Naive thymus-derived CD8-positive, alpha-beta T cell (primary cell): ENCODE data around the gene PRODH2. TPM values are rescaled to one million over a fixed set of nuclear protein-coding genes. Genes with fewer than 3 reads are reported as not detected.

Experiments
- ATAC-seq, 2 donors: fragments of 150-1000 bp; cut with Tn5 transposase in 1 of 2; sonication (Bioruptor Pico), chemical (Tn5 transposase) in 1 of 2; 1 replicate in 1 of 2; 2 replicates in 1 of 2; pipeline ENCODE4 v1.10.0; 2021; ENCODE audit warnings: mild to moderate bottlenecking in 2 of 2, moderate library complexity in 2 of 2
- POLR2A ChIA-PET: fragments of 350-600 bp; sonication (Branson Sonifier 250); formaldehyde crosslinking; loops from one replicate; lab custom pipeline; 2021; ENCODE audit warnings: antibody characterized with exemption; lab: Charles Lee
- DNase-seq, 10 donors: peaks; one replicate each; pipeline versions ENCODE4 v3.0.0 to v3.0.0-alpha.2; 2020 to 2022
- H3K27ac Mint-ChIP-seq, 10 donors: one replicate each; pipeline ENCODE4 v1.8.0; 2020 to 2022; ENCODE audit warnings: mild to moderate bottlenecking in 10 of 10, mixed read lengths in 10 of 10, moderate library complexity in 4 of 10, inconsistent platforms in 1 of 10
- H3K27me3 Mint-ChIP-seq, 5 donors: one replicate each; pipeline ENCODE4 v1.8.0; 2021 to 2022; ENCODE audit warnings: mixed read lengths in 5 of 5
- H3K36me3 Mint-ChIP-seq, 3 donors: one replicate each; pipeline ENCODE4 v1.8.0; 2020 to 2022; ENCODE audit warnings: mixed read lengths in 3 of 3, mild to moderate bottlenecking in 2 of 3, inconsistent platforms in 1 of 3
- H3K4me1 Mint-ChIP-seq, 4 donors: one replicate each; pipeline ENCODE4 v1.8.0; 2021 to 2022; ENCODE audit warnings: mixed read lengths in 4 of 4
- H3K4me3 Mint-ChIP-seq, 10 donors: one replicate each; pipeline ENCODE4 v1.8.0; 2020 to 2022; ENCODE audit warnings: mild to moderate bottlenecking in 10 of 10, mixed read lengths in 10 of 10, moderate library complexity in 6 of 10, inconsistent platforms in 1 of 10
- H3K9me3 Mint-ChIP-seq, 9 donors: one replicate each; pipeline ENCODE4 v1.8.0; 2020 to 2022; ENCODE audit warnings: mixed read lengths in 9 of 9, mild to moderate bottlenecking in 3 of 9, inconsistent platforms in 1 of 9, moderate library complexity in 1 of 9
- polyA plus RNA-seq, 3 donors: library from polyadenylated mRNA; unstranded; fragments of 300-500 nt; fragmentation: Illumina TruSeq; gene quantifications; one replicate each; pipeline ENCODE4 v1.2.3, GENCODE V29; 2021
- total RNA-seq, 8 experiments: library from RNA in 2 of 8; stranded (reverse) in 2 of 8; gene quantifications; one replicate each; pipeline ENCODE4 v1.2.3 and lab custom pipeline; 2021 to 2026

The PRODH2 gene
- total and polyA plus RNA-seq, 5 experiments from 2014 or later: not detected

DNA sequence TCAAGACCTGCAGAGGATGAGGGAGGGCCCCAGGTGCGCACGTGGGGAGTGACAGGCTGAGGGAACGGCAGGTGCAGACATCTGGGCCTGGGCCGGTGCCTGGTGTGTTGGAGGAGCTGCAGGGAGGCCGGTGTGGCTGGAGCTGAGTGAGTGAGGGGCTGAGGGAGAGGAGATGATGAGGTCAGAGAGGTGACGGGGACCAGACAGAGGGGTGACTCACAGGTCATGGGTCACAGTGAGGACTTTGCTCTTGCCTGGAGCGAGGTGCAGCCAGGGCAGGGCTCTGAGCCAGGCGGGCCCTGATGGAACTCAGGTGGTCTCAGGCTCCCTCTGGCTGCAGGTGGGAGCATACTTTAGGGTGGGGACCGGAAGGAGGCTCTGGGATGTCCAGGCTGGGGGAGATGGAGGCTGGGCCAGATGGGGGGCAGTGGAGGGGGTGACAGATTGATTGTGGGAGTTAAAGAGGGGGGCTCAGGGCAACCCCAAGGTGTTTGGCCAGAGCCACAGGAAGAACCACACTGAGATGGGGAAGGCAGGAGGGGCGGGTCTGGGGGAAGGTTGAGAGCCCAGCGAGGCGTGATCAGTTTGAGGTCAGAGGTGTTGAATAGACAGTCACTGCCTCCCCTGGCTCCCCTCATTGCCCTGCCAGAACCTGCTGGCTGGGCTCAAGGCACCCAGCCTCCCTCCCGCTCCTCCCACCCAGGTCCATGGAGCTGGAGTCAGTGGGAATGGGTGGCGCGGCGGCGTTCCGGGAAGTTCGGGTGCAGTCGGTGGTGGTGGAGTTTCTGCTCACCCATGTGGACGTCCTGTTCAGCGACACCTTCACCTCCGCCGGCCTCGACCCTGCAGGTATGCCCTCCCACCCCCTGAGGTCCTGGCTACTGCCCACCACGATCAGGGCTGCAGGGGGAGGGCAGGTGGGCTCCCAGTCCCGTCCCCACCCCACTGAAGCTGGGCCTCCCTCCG is 28.9 kb downstream of the PRODH2 start:
- ATAC-seq: no peak
- Mint-ChIP-seq H3K27ac (peak overlapping the region in 1 of 10 donors; percentile 56), H3K4me3 (no peak overlapping the region), H3K27me3 (no peaks in the 10 kb centered on the region), H3K4me1 (peaks cover 0 to 4% (median 0%) of the 10 kb centered on the region in 4 donors), H3K36me3 (peaks cover 0 to 2% (median 2%) of the 10 kb centered on the region in 3 donors), H3K9me3 (no peaks in the 10 kb centered on the region)
- POLR2A ChIA-PET: no interaction called here
- DNase-seq: no peak

DNA sequence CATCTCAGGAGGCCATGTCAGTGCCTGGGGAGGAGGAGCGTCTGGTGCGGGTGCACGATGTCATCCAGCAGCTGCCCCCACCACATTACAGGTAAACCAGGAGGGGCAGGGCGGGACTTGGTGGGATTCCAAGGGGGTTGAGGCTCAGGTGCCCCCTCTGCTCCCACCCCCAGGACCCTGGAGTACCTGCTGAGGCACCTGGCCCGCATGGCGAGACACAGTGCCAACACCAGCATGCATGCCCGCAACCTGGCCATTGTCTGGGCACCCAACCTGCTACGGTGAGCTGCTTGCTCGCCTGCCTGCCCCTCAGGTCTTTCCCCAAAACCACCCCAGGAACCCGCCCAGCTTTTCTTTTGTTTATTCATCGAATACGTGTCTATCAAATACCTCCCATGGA is 30.1 kb downstream of the PRODH2 start:
- Mint-ChIP-seq H3K36me3 (peaks cover 0 to 2% (median 2%) of the 10 kb centered on the region in 3 donors), H3K27me3 (no peaks in the 10 kb centered on the region), H3K4me1 (peaks cover 0 to 4% (median 0%) of the 10 kb centered on the region in 4 donors), H3K27ac (no peak overlapping the region), H3K9me3 (no peaks in the 10 kb centered on the region), H3K4me3 (no peak overlapping the region)
- POLR2A ChIA-PET: no interaction called here
- DNase-seq (no peak), ATAC-seq (no peak)

DNA sequence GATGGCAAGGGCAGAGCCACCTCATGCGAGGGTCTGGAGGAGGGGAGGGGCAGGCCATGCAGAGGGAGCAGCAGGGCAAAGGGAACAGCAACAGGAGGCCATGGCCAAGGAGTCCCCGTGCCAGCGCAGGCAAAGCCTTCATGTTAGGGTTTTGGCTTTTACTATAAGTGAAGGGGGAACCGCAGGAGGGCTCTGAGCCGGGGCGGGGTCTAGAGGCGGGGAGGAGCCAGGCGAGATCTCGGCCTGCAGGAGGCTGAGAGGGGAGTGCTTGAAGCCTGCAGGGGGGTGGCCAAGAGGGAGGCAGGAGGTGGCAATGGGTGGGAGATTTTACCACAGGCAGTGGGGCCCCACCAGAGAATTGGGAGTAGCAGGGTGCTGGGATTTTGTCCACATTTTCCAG is 31.0 kb downstream of the PRODH2 start:
- no peaks in the 10 kb centered on the region for H3K27me3 Mint-ChIP-seq
- peaks cover 4 to 8% (median 5%) of the 10 kb centered on the region in 4 donors for H3K4me1 Mint-ChIP-seq
- H3K4me3 Mint-ChIP-seq: no peak overlapping the region
- DNase-seq (no peak), ATAC-seq (no peak)
- H3K9me3 Mint-ChIP-seq: no peaks in the 10 kb centered on the region
- POLR2A ChIA-PET: no interaction called here
- H3K36me3 Mint-ChIP-seq: peaks cover 0 to 2% (median 2%) of the 10 kb centered on the region in 3 donors
- peak overlapping the region in 1 of 10 donors; percentile 37 for H3K27ac Mint-ChIP-seq

DNA sequence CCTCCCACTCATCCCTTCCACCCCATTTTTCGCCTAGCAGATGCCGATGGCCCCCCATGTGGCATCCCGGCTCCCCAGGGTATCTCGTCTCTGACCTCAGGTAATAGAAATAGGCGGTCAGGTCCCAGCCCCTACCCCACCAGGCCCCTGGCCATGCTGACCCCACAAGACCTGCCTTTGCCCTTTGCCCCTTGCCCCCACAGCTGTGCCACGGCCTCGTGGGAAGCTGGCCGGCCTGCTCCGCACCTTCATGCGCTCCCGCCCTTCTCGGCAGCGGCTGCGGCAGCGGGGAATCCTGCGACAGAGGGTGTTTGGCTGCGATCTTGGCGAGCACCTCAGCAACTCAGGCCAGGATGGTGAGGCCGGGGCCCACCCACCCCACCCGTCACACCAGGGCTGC is 31.9 kb downstream of the PRODH2 start:
- no peaks in the 10 kb centered on the region for H3K27me3 Mint-ChIP-seq
- no peak overlapping the region for H3K27ac Mint-ChIP-seq
- peaks cover 0 to 2% (median 2%) of the 10 kb centered on the region in 3 donors for H3K36me3 Mint-ChIP-seq
- DNase-seq (no peak), ATAC-seq (no peak)
- H3K4me3 Mint-ChIP-seq: no peak overlapping the region
- POLR2A ChIA-PET: interaction anchor here (0.6 kb wide), 1 partner anchor 107 kb away, joined by 5 read pairs; no protein-coding TSS in a partner anchor
- H3K4me1 Mint-ChIP-seq: peaks cover 6 to 14% (median 10%) of the 10 kb centered on the region in 4 donors
- no peaks in the 10 kb centered on the region for H3K9me3 Mint-ChIP-seq

DNA sequence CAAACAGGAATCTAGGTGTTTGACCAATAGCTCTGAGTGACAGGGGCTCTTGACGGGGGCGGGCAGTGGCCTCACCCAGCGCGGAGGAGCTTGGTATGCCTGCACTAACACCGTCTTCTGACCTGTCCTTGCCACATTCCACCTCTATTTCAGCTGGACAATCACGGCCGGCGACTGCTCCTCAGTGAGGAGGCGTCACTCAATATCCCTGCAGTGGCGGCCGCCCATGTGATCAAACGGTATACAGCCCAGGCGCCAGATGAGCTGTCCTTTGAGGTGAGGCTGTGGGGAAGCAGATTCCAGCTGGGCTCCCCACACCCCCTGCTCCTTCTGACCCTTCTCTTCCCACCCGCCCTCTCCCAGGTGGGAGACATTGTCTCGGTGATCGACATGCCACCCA is 32.6 kb downstream of the PRODH2 start:
- no peaks in the 10 kb centered on the region for H3K9me3 Mint-ChIP-seq
- H3K4me1 Mint-ChIP-seq: peaks cover 8 to 14% (median 11%) of the 10 kb centered on the region in 4 donors
- peak overlapping the region in 1 of 10 donors; percentile 34 for H3K4me3 Mint-ChIP-seq
- H3K36me3 Mint-ChIP-seq: peaks cover 0 to 2% (median 2%) of the 10 kb centered on the region in 3 donors
- H3K27ac Mint-ChIP-seq: no peak overlapping the region
- no peaks in the 10 kb centered on the region for H3K27me3 Mint-ChIP-seq
- POLR2A ChIA-PET: interaction anchor here (0.6 kb wide), 1 partner anchor 106 kb away, joined by 5 read pairs; no protein-coding TSS in a partner anchor
- DNase-seq (no peak), ATAC-seq (no peak)

DNA sequence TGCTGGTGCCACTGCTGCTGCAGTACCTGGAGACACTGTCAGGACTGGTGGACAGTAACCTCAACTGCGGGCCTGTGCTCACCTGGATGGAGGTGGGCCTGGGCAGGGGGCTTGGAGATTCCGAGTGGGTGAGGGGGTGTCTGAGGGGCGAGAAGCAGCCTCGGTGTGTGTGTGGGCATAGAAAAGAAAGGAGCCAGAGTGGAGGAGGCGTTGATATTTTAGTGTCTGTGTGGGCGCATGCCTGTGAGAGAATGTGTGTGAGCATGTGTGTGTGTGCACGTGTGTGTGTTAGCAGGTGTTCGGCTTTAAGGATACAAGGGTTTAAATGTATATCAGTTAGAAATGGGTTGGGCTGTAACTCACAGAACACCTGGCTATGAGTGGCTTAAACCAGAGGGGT is 33.6 kb downstream of the PRODH2 start:
- DNase-seq: no peak
- ATAC-seq: no peak
- Mint-ChIP-seq H3K4me3 (peak overlapping the region in 1 of 10 donors; percentile 4), H3K4me1 (peaks cover 8 to 23% (median 18%) of the 10 kb centered on the region in 4 donors), H3K27me3 (no peaks in the 10 kb centered on the region), H3K36me3 (peaks cover 0 to 2% (median 2%) of the 10 kb centered on the region in 3 donors), H3K27ac (no peak overlapping the region), H3K9me3 (no peaks in the 10 kb centered on the region)
- POLR2A ChIA-PET: no interaction called here

DNA sequence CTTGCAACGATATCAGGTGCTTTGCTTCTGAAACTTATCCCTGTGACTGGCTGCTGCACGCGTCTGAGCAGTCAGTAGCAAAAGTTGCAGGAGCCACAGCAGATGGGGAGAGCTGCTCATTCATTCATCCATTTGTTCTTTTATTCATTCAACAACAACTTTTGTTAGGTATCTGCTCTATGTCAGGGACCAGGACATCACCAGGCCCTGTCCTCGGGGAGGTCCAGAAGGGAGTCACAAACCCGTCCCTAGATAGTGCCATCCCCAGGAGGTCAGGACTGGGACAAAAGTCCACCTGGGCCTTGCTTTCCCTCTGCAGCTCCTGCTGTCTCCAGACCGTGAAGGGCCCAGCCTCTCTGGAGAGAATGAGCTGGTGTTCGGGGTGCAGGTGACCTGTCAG is 34.7 kb downstream of the PRODH2 start:
- peaks cover 0 to 2% (median 2%) of the 10 kb centered on the region in 3 donors for H3K36me3 Mint-ChIP-seq
- H3K27me3 Mint-ChIP-seq: no peaks in the 10 kb centered on the region
- no peak for ATAC-seq
- peak overlapping the region in 4 of 10 donors; percentile 26 to 73 (median 46) for H3K4me3 Mint-ChIP-seq
- no peak overlapping the region for H3K27ac Mint-ChIP-seq
- POLR2A ChIA-PET: no interaction called here
- DNase-seq: no peak
- H3K4me1 Mint-ChIP-seq: peaks cover 8 to 23% (median 18%) of the 10 kb centered on the region in 4 donors
- H3K9me3 Mint-ChIP-seq: no peaks in the 10 kb centered on the region

DNA sequence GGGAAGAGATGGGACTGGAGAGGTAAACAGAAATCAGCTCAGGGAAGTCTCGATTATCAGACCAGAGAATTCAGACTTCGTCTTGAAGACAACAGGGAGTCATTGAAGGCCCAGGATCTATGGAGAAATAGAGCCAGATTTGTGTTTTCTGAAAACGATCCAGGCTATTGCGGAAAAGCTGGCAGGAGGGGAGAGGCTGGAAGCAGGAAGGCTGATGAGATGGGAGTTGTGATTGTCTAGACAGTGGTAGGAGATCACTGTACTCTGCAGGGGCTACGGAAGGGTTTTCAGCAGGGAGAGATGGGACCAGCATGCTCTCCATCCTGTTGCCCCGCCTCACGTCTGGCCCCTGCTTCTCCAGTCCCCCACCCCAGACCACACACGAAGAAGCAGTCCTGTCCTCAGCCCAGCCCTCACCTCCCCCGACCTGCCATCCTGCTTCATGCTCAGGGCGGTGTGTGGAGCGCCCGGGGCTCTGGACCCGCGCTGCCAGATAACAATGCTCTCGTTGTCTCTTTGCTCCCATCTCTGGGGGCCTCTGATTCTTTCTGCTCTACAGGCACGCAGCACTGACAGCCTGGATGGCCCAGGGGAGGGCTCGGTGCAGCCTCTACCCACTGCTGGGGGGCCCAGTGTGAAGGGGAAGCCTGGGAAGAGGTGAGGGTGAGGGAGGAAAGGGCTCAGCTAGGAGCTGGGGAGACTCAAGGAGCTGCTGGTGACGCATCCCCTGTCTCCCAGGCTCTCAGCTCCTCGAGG is 35.4 kb downstream of the PRODH2 start:
- no peaks in the 10 kb centered on the region for H3K27me3 Mint-ChIP-seq
- peak overlapping the region; percentile 26 to 88 (median 71) for H3K4me3 Mint-ChIP-seq
- no peaks in the 10 kb centered on the region for H3K9me3 Mint-ChIP-seq
- peaks cover 0 to 2% (median 2%) of the 10 kb centered on the region in 3 donors for H3K36me3 Mint-ChIP-seq
- peak overlapping the region in 3 of 10 donors; percentile 5 to 52 (median 18) for H3K27ac Mint-ChIP-seq
- no peak for DNase-seq
- peaks cover 8 to 23% (median 18%) of the 10 kb centered on the region in 4 donors for H3K4me1 Mint-ChIP-seq
- POLR2A ChIA-PET: interaction anchor here (0.6 to 1.0 kb wide), 3 partner anchors 15 to 84 kb away, joined by 3 to 5 read pairs (median 5); partner anchors contain the start of gene IGFLR1
- ATAC-seq: no peak

DNA sequence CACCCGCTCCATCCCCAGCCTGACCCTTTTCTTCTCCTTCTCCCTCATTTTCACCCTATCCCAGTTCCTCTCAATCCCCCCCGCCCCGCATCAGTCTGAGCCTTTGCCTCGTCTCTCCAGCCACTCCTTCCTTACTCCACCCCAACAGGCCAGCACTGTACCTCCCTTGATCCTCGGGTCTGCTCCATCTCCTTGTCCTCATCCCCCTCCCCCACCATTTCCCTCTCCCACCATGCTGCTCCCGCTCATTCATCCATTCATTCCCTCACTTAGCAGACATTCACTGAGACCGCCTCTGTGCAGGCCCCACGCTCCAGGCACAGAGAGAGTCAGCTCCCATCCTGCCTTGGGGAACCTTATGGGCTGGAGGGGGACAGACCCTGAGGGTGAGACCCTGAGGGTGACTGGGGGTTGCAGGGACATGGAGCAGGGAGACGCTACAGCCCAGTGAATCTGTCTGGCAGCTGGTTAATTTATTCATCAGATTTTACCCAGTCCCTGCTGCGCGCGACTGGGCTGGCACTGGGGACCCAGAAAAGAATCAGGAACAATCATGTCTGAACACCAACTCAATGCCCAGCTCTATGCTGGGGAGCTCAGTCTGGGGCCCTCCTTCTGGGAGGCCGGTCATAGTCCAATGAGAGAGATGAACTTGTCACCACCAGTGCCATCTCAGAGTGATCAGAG is 36.4 kb downstream of the PRODH2 start:
- Mint-ChIP-seq H3K4me1 (peaks cover 8 to 23% (median 18%) of the 10 kb centered on the region in 4 donors), H3K27me3 (no peaks in the 10 kb centered on the region), H3K27ac (peak overlapping the region in 2 of 10 donors; percentile 29 to 68), H3K4me3 (peak overlapping the region; percentile 64 to 88 (median 76)), H3K36me3 (peaks cover 0 to 2% (median 2%) of the 10 kb centered on the region in 3 donors), H3K9me3 (no peaks in the 10 kb centered on the region)
- no peak for DNase-seq
- POLR2A ChIA-PET: interaction anchor here (0.6 to 1.0 kb wide), 3 partner anchors 14 to 83 kb away, joined by 3 to 5 read pairs (median 5); partner anchors contain the start of gene IGFLR1
- ATAC-seq: no peak

DNA sequence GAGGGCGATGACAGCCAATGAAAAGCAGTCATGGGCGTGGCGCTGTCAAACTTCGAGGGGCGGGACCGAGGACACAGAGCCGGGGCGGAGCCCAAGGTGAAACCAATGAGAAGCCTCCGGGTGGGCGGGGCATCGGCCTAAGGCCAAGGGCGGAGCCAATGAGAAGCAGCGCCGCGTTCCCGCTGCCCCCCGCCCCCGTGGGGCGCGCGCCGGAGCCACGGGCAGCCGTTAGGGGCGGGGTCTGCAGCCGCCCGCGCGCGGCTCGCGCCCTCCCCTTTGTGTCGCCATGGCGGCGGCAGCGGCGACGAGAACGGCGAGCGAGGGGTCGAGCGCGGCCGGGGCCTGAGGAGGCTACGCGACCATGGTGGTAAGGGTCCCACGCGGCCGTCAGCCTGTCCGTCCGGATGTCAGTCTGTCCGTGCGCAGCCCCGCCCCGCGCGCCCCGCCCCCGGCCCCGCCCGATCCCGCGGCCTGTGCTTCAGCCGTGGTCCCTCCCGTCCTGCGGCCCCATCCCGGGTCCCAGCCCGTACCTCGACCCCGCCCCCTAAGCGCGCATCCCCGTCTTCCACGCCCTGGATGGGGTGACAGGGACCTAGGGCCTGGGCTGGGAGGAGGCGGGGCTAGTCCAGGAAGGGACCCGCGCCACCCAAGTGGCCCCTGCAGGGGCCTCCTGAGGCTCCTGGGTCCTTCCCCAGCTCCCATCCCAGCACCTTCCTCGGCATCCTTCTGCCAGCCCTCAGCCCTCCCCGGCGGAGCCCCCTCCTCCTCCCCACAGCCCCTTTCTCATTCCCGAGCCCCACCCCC is 37.1 kb downstream of the PRODH2 start, which contains the start of gene ARHGAP33:
ARHGAP33 (plus strand) TSS at position 267 of the 804 bp plus-strand sequence; CDS start at position 362, 95 bp downstream.
- POLR2A ChIA-PET: no interaction called here
- Mint-ChIP-seq H3K27ac (peak within 1 kb of the TSS in 8 of 10 donors; percentile 10 to 80 (median 70)), H3K27me3 (no peaks in the 10 kb centered on the region), H3K4me1 (peaks cover 8 to 23% (median 18%) of the 10 kb centered on the region in 4 donors), H3K36me3 (peaks cover 0 to 2% (median 0%) of the 10 kb centered on the region in 3 donors), H3K9me3 (no peaks in the 10 kb centered on the region), H3K4me3 (peak within 1 kb of the TSS; percentile 74 to 90 (median 87))
- peak; percentile 94 to 98 for ATAC-seq
- DNase-seq: peak; percentile 93 to 99 (median 98)

DNA sequence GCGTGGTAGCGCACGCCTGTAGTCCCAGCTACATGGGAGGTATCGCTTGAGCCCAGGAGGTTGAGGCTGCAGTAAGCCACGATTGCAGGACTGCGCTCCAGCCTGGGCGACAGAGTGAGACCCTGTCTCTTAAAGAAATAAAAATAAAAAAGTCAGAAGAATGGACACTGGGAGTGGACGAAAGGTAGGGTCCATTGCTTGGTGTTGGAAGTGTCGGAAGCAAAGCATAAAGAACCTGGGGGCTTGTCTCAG is 37.7 kb downstream of the PRODH2 start:
- DNase-seq (no peak), ATAC-seq (no peak)
- peak overlapping the region; percentile 74 to 90 (median 87) for H3K4me3 Mint-ChIP-seq
- peaks cover 8 to 23% (median 18%) of the 10 kb centered on the region in 4 donors for H3K4me1 Mint-ChIP-seq
- no peaks in the 10 kb centered on the region for H3K9me3 Mint-ChIP-seq
- POLR2A ChIA-PET: no interaction called here
- H3K27ac Mint-ChIP-seq: peak overlapping the region in 7 of 10 donors; percentile 10 to 75 (median 65)
- H3K27me3 Mint-ChIP-seq: no peaks in the 10 kb centered on the region
- H3K36me3 Mint-ChIP-seq: peaks cover 0 to 2% (median 0%) of the 10 kb centered on the region in 3 donors
